A204.1 (cell line): Measurements from ENCODE around the gene C5AR2.
A peak's percentile ranks its signal among the peaks of the same experiment; 100 is the strongest.
"Not testable (repeated sequence)": the region's sequence is repeated elsewhere in the genome, so short reads cannot be mapped to it uniquely, and the experiment has no call there.

Experiments used
- FAIRE-seq: peaks from 2 replicates; lab custom pipeline; 2012; peaks lifted over from hg19 to GRCh38; lab: Jason Lieb, UNC

The C5AR2 gene

GRCh38 chr19:47323872-47324271, 8.1 kb upstream of the C5AR2 start:
- FAIRE-seq = no peak

- no peak for FAIRE-seq
Observed at GRCh38 chr19:47324502-47324901, 7.5 kb upstream of the C5AR2 start.

DNA sequence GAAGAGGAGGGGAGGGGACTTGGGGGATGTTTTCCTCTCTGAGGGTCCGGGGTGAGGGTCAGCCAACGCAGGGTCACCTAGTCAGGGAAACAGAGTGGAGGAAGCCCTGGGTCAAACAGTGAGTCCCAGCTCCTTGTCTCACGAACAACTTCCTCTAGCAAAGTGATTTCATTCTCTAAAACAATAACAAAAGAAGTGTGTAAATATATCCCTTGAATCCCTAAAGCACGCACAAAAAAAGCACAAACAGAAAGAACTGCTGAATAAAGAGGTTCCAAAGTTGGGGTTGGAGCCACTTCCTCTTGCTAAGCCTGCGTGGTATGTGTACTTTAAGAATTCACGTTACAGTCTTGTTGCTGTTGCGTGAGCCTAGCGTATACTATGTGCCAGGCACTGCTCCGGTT, 1.5 kb upstream of the C5AR2 start:
- no peak for FAIRE-seq

DNA sequence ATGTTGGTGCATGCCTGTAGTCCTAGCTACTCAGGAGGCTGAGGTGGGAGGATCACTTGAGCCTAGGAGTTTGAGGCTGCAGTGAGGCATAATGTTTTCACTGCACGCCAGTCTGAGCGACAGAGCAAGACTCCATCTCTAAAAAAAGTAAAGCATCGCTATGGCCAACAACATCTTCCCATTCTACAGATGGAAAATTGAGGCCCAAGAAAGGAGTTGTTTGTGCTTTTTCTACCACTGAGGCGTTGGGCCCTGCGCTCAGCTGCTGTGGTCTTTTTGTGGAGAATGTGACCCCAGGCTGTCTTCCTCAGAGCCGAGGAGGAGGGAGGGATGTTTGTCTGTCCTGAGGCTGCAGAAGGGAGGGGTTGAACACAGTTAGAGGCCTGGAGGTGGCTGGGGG, 485 bp upstream of the C5AR2 start:
- no peak for FAIRE-seq

- not testable (repeated sequence) for FAIRE-seq
Observed at GRCh38 chr19:47336765-47337718, 5.1 kb downstream of the C5AR2 start.

GRCh38 chr19:47339196-47339880, 7.4 kb downstream of the C5AR2 start:
- FAIRE-seq = no peak

GRCh38 chr19:47340477-47341208, 8.7 kb downstream of the C5AR2 start:
- FAIRE-seq = no peak

GRCh38 chr19:47341734-47342133, 9.8 kb downstream of the C5AR2 start:
- FAIRE-seq = no peak

DNA sequence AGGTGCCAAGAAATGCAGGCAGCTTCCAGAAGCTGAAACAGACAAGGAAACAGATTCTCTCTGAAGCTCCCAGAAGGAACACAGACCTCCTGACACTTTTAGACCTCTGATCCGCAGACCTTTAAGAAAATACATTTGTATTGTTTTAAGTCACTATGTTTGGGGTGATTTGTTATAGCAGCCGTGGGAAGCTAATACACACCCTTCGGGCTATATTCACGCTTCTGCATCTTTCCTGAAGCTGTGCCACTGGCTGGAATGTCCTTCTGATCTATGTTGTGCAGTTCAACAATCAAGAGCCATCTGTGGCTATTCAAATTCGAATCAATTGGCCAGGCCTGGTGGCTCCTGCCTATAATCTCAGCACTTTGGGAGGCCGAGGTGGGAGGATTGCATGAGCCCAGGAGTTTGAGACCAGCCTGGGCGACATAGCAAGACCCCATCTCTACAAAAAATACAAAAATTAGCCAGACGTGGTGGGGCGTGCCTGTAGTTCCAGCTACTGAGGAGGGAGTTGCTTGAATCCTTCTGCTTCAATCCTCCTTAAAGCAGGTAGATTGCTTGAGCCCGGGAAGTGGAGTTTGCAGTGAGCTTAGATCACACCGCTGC, 11.3 kb downstream of the C5AR2 start:
- FAIRE-seq = no peak

DNA sequence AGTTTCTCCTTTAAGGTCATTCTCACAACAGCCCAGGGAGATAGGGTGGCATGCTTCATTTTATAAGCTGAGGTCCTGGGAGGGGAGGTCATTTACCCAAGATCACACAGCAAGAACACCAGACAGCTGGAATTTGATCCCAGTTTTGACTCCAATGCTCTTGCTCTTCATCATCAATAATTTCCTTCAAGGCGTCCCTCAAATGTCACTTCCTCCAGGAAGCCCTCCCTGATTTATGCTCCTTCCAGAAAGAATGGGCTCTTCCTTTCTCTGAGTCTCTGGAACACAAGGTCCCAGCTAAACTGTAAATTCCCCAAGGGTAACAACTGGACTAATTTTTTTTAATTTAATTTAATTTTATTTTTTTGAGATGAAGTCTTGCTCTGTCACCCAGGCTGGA, 12.4 kb downstream of the C5AR2 start:
- FAIRE-seq = no peak

DNA sequence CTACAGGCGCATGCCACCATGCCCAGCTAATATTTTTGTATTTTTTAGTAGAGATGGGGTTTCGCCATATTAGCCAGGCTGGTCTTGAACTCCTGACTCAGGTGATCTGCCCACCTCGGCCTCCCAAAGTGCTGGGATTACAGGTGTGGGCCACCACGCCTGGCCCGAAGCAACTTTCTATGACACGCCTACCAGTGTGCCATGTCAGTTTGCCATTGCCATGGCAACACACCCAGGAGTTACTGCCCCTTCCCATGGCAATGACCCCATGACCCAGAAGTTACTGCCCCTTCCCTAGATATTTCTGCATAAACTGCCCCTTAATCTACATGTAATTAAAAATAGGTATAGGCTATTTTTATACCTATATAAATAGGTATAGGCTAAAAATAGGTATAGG, 14.0 kb downstream of the C5AR2 start:
- not testable (repeated sequence) for FAIRE-seq

GRCh38 chr19:47348819-47349795, 17.1 kb downstream of the C5AR2 start, which contains the start of gene DHX34:
TSS of gene DHX34 (plus strand) at chr19:47349315. CDS start at chr19:47353031, 3,716 bp downstream.
- FAIRE-seq = peak; percentile 97

DNA sequence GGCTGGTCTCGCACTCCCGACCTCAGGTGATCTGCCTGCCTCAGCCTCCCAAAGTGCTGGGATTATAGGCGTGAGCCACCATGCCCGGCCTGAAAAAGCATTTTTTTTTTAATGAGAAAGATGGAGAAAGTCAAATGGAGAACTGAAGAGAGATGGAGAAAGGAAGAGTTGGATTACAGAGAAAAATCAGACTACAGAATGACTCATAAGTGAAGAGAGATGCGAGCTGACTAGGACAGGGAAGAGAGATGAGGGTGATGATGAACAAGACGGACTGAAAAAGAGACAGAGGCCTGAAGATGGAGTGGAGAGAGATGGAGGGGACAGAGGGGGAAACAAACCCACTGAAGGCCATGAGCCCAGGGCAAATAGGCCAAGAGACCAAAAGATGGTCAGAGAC, 18.7 kb downstream of the C5AR2 start:
- FAIRE-seq = no peak

DNA sequence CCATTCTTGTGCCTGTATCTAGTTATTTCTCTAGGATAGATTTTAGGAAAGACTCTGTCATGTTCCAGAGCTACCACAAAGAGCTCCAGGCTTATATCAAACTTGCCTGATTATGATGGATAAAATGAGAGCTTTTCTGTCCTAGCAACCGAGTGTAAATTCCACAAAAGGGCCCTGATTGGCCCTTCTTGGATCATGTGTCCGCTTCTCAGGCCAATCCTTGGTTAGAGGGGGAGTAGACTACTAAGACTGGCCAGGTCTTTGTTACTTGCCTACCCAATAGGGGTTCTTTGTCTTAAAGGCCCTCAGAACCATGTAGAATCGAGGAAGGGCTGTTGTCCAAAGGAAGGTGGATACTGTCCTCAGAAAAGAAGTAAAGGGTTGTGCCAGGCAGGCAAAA, 19.6 kb downstream of the C5AR2 start:
- peak; percentile 14 for FAIRE-seq

DNA sequence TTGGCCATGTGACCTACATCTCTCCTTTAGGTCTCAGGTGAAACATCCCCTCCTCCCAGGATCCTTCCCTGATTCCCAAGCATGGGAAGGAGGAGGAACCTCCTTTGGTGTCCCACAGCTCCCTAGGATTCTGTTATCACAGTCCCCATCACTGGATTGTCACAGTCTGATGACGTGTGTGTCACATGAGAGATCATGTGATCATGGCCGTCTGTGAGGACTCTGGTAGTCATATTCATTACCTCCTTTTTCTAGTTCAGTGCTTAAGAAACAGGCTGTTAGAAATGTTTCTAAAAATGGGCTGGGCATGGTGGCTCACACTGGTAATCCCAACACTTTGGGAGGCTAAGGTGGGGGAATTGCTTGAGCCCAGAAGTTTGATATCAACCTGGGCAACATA, 20.1 kb downstream of the C5AR2 start:
- FAIRE-seq = no peak

DNA sequence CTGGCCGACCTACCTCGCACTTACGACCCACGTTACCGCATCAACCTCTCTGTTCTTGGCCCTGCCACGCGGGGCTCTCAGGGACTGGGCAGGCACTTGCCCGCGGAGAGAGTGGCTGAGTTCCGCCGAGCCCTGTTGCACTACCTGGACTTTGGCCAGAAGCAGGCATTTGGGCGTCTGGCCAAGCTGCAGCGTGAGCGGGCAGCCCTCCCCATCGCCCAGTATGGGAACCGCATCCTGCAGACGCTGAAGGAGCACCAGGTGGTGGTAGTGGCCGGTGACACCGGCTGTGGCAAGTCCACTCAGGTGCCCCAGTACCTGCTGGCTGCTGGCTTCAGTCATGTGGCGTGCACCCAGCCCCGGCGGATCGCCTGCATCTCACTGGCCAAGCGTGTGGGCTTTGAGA, 21.3 kb downstream of the C5AR2 start:
- FAIRE-seq = no peak

- no peak for FAIRE-seq
Observed at GRCh38 chr19:47356900-47357299, 24.9 kb downstream of the C5AR2 start.

DNA sequence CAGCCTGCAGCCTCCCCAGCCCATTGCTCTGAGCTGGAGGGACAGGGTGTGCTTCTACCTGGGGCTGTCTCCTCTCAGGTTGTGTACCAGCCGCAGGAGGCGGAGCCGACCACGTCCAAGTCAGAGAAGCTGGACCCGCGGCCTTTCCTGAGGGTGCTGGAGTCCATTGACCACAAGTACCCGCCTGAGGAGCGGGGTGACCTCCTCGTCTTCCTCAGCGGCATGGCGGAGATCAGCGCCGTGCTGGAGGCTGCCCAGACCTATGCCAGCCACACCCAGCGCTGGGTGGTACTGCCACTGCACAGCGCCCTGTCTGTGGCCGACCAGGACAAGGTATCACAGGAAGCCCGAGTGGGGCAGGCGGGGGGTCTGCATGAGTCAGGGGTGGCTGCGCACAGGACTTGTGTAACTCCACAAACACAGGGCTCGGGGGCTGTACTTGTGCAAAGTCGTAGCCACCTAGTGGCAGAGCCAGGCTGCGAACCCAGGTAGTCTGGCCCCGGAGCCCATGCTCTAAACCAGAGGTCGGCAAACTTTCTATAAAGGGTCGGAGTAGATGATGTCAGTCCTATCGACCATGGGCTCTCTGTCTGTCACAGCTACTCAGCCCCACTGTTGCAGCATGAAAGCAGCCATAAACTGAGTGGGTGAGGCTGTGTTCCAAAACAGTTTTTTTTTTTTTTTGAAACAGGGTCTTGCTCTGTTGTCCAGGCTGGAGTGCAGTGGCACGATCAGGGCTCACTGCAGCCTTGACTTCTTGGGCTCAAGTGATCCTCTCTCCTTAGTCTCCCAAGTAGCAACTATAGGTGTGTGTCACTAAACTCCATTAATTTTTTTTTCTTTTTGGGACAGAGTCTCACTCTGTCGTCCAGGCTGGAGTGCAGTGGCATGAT, 26.1 kb downstream of the C5AR2 start:
- no peak for FAIRE-seq

- FAIRE-seq = no peak
Observed at GRCh38 chr19:47358936-47359335, 27.0 kb downstream of the C5AR2 start.

GRCh38 chr19:47362321-47362720, 30.3 kb downstream of the C5AR2 start:
- FAIRE-seq = no peak
